ENCODE measurements around the gene IL36RN. TPM values are rescaled to one million over a fixed set of nuclear protein-coding genes. Genes with fewer than 3 reads are reported as not detected.
"Not testable (repeated sequence)": the region's sequence is repeated elsewhere in the genome, so short reads cannot be mapped to it uniquely, and the experiment has no call there.

Gene IL36RN
- total RNA-seq, 6 experiments from 2014 or later, result not detected

GRCh38 chr2:113091231-113091896, 32.4 kb downstream of the IL36RN start:
- WGBS (ENCODE audit: insufficient coverage, low coverage, low lambda C conversion rate, missing lambda C conversion rate), result 74% methylated on average over 4 of the region's 4 CpGs
- DNase-seq, result no peak
- H3K27me3 ChIP-seq, result no peaks in the 10 kb centered on the region
- ATAC-seq, result no peak
- peaks cover 0 to 13% (median 5%) of the 10 kb centered on the region in 4 donors for H3K4me1 ChIP-seq
- no peaks in the 10 kb centered on the region for H3K9me3 ChIP-seq
- H3K36me3 ChIP-seq, result no peaks in the 10 kb centered on the region
- intact Hi-C loops (cut with DNase I), result no loop called here
- TF ChIP-seq CTCF (IDR thresholded peaks at IDR 0.05) (no peak), POLR2A (IDR thresholded peaks at IDR 0.05) (no peak)
- H3K4me3 ChIP-seq, result no peak overlapping the region
- H3K27ac ChIP-seq, result no peak overlapping the region

- 94% methylated on average over 3 of the region's 5 CpGs for WGBS (ENCODE audit: insufficient coverage, low coverage, low lambda C conversion rate, missing lambda C conversion rate)
- no peaks in the 10 kb centered on the region for H3K27me3 ChIP-seq
- no peak overlapping the region for H3K4me3 ChIP-seq
- peaks cover 0 to 10% (median 5%) of the 10 kb centered on the region in 4 donors for H3K4me1 ChIP-seq
- no peak for DNase-seq
- no peaks in the 10 kb centered on the region for H3K9me3 ChIP-seq
- no peak for TF ChIP-seq POLR2A (IDR thresholded peaks at IDR 0.05)
- TF ChIP-seq CTCF (IDR thresholded peaks at IDR 0.05), result no peak
- no peak for ATAC-seq
- no peak overlapping the region for H3K27ac ChIP-seq
- intact Hi-C loops (cut with DNase I), result no loop called here
- H3K36me3 ChIP-seq, result no peaks in the 10 kb centered on the region
These were observed 34.0 kb downstream of the IL36RN start for GRCh38 chr2:113092864-113093612.

- TF ChIP-seq POLR2A (IDR thresholded peaks at IDR 0.05) (no peak), CTCF (IDR thresholded peaks at IDR 0.05) (no peak)
- intact Hi-C loops (cut with DNase I), result no loop called here
- no peak for ATAC-seq
- Histone ChIP-seq H3K4me1 (peaks cover 0 to 7% (median 3%) of the 10 kb centered on the region in 4 donors), H3K36me3 (no peaks in the 10 kb centered on the region), H3K9me3 (no peaks in the 10 kb centered on the region), H3K27ac (no peak overlapping the region), H3K27me3 (no peaks in the 10 kb centered on the region), H3K4me3 (no peak overlapping the region)
- 63% methylated on average over 2 of the region's 2 CpGs for WGBS (ENCODE audit: insufficient coverage, low coverage, low lambda C conversion rate, missing lambda C conversion rate)
- no peak for DNase-seq
These were observed 34.6 kb downstream of the IL36RN start for GRCh38 chr2:113093613-113093977.

GRCh38 chr2:113096306-113096705, 37.3 kb downstream of the IL36RN start:
- 97% methylated on average over 8 of the region's 14 CpGs for WGBS (ENCODE audit: insufficient coverage, low coverage, low lambda C conversion rate, missing lambda C conversion rate)

GRCh38 chr2:113096842-113097618, 38.0 kb downstream of the IL36RN start:
- H3K9me3 ChIP-seq; H3K27ac ChIP-seq; DNase-seq; H3K27me3 ChIP-seq; H3K36me3 ChIP-seq; H3K4me1 ChIP-seq; ATAC-seq; intact Hi-C loops (cut with DNase I); H3K4me3 ChIP-seq: not testable (repeated sequence)
- WGBS (ENCODE audit: insufficient coverage, low coverage, low lambda C conversion rate, missing lambda C conversion rate), result 85% methylated on average over 2 of the region's 2 CpGs

More at GRCh38 chr2:113096306-113096705, 37.3 kb downstream of the IL36RN start:
- intact Hi-C loops (cut with DNase I); H3K36me3 ChIP-seq; H3K27me3 ChIP-seq; DNase-seq; H3K4me1 ChIP-seq; H3K27ac ChIP-seq; H3K4me3 ChIP-seq; H3K9me3 ChIP-seq; ATAC-seq: not testable (repeated sequence)

Measured in right lobe of liver (tissue), 6 donors.